Neuronal stem cell (in vitro differentiated cells): Measurements from ENCODE around the gene PACSIN3.

Experiments used
- DNase-seq: peaks from one replicate; pipeline ENCODE4 v3.0.0-alpha.2; 2013; ENCODE audit warnings: low spot score
- H2AFZ ChIP-seq: one replicate; pipeline ENCODE4 v1.6.1; 2013; ENCODE audit warnings: mild to moderate bottlenecking, low read length, inconsistent platforms
- H2AK5ac ChIP-seq: 2 replicates; pipeline ENCODE4 v1.6.1; 2013; ENCODE audit warnings: low read depth, mild to moderate bottlenecking, inconsistent platforms, low read length, moderate library complexity, mixed read lengths
- H2BK120ac ChIP-seq: 2 replicates; pipeline ENCODE4 v1.6.1; 2013; ENCODE audit warnings: low read depth, mild to moderate bottlenecking, inconsistent platforms, low read length, moderate library complexity, mixed read lengths
- H2BK12ac ChIP-seq: one replicate; pipeline ENCODE4 v1.6.1; 2013; ENCODE audit warnings: low read length, inconsistent platforms
- H2BK15ac ChIP-seq: 2 replicates; pipeline ENCODE4 v1.6.1; 2013; ENCODE audit warnings: mild to moderate bottlenecking, low read length, inconsistent platforms, mixed read lengths
- H2BK5ac ChIP-seq: one replicate; pipeline ENCODE4 v1.6.1; 2013; ENCODE audit warnings: inconsistent platforms, mild to moderate bottlenecking, low read length, moderate library complexity
- H3K14ac ChIP-seq: one replicate; pipeline ENCODE4 v1.6.1; 2013; ENCODE audit warnings: low read length, inconsistent platforms
- H3K18ac ChIP-seq: 2 replicates; pipeline ENCODE4 v1.6.1; 2013; ENCODE audit warnings: low read length, inconsistent platforms
- H3K23ac ChIP-seq: 2 replicates; pipeline ENCODE4 v1.6.1; 2013; ENCODE audit warnings: low read depth, mild to moderate bottlenecking, mixed read lengths, low read length, inconsistent platforms; ENCODE audit not compliant: poor library complexity
- H3K27ac ChIP-seq: replicated peaks from 3 replicates; pipeline ENCODE4 v1.5.1; 2013; ENCODE audit warnings: low read length, inconsistent platforms
- H3K27me3 ChIP-seq, 3 experiments: 2 replicates each; pipeline ENCODE4 v1.6.1; 2013; ENCODE audit warnings: low read length in 3 of 3, mild to moderate bottlenecking in 2 of 3, inconsistent platforms in 1 of 3, low read depth in 1 of 3, mixed read lengths in 1 of 3, moderate library complexity in 1 of 3; ENCODE audit not compliant: control insufficient read depth in 3 of 3, insufficient read depth in 3 of 3
- H3K36me3 ChIP-seq, 2 donors: replicated peaks in 1 of 2; 2 replicates each; pipeline ENCODE4 v1.6.1; 2013; ENCODE audit warnings: low read length in 2 of 2; ENCODE audit not compliant: control insufficient read depth in 2 of 2, insufficient read depth in 2 of 2
- H3K4ac ChIP-seq: 2 replicates; pipeline ENCODE4 v1.6.1; 2013; ENCODE audit warnings: inconsistent platforms, mild to moderate bottlenecking, low read length, moderate library complexity
- H3K4me1 ChIP-seq, 2 donors: 1 replicate in 1 of 2; 2 replicates in 1 of 2; pipeline ENCODE4 v1.6.1; 2013; ENCODE audit warnings: low read length in 2 of 2, low read depth in 1 of 2; ENCODE audit not compliant: control insufficient read depth in 2 of 2, insufficient read depth in 1 of 2
- H3K4me2 ChIP-seq: one replicate; pipeline ENCODE4 v1.6.1; 2013; ENCODE audit warnings: mild to moderate bottlenecking, low read length, inconsistent platforms; ENCODE audit not compliant: insufficient read depth, poor library complexity, severe bottlenecking
- H3K4me3 ChIP-seq, 2 donors: 2 replicates each; pipeline ENCODE4 v1.5.1; 2013; ENCODE audit warnings: low read length in 2 of 2, mild to moderate bottlenecking in 2 of 2, inconsistent platforms in 1 of 2, moderate library complexity in 1 of 2
- H3K79me1 ChIP-seq: one replicate; pipeline ENCODE4 v1.6.1; 2013; ENCODE audit warnings: low read depth, mild to moderate bottlenecking, inconsistent platforms, low read length, moderate library complexity
- H3K9ac ChIP-seq: one replicate; pipeline ENCODE4 v1.6.1; 2013; ENCODE audit warnings: mild to moderate bottlenecking, low read depth, low read length, inconsistent platforms; ENCODE audit not compliant: poor library complexity
- H3K9me3 ChIP-seq, 2 donors: replicated peaks in 1 of 2; 2 replicates each; pipeline versions ENCODE3 to v1.6.1; 2013; ENCODE audit warnings: low read length in 2 of 2, mild to moderate bottlenecking in 2 of 2, inconsistent platforms in 1 of 2, low read depth in 1 of 2, mixed read lengths in 1 of 2, moderate library complexity in 1 of 2; ENCODE audit not compliant: control insufficient read depth in 2 of 2, insufficient read depth in 1 of 2
- H4K8ac ChIP-seq: one replicate; pipeline ENCODE4 v1.6.1; 2013; ENCODE audit warnings: low read depth, mild to moderate bottlenecking, inconsistent platforms, low read length, moderate library complexity
- H4K91ac ChIP-seq: one replicate; pipeline ENCODE4 v1.6.1; 2013; ENCODE audit warnings: low read length, low read depth, mild to moderate bottlenecking, inconsistent platforms; ENCODE audit not compliant: poor library complexity
- WGBS, 2 donors: extraction: QIAGEN DNeasy Blood & Tissue Kit; methylation state at CpG; one replicate each; pipeline ENCODE4 v1.1.7; 2013; ENCODE audit warnings: missing lambda C conversion rate in 2 of 2, mixed read lengths in 1 of 2; ENCODE audit not compliant: insufficient read length in 2 of 2, insufficient replicate concordance in 1 of 2; ENCODE audit errors: extremely low coverage in 2 of 2; 5-methylcytosine and 5-hydroxymethylcytosine counted together

PACSIN3 gene

DNA sequence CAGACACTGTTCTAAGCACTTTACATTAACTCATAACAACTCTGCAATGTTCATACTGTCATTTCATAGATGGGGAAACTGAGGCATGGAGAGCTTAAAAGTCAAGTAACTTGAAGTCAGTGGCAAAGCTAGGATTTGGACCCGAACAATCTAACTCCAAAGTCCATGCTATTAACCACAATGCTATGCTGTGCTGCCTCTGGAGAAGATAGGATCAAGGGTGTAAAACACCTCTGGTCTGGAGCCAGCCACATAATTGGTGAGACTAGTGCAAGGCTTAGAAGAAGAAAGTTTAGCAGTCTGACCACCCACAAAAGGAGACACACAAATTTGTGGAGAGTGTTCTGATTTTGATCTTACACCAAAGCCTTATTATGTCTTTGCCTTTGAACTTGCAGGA lies 53.3 kb downstream of the PACSIN3 start:
- Histone ChIP-seq H2BK15ac (no peak overlapping the region), H3K23ac (no peak overlapping the region), H3K79me1 (no peaks in the 10 kb centered on the region), H3K18ac (no peak overlapping the region), H2BK120ac (no peak overlapping the region), H3K36me3 (peaks cover 0 to 8% of the 10 kb centered on the region in 2 donors), H3K4me3 (no peak overlapping the region), H3K9me3 (peaks cover 0 to 2% of the 10 kb centered on the region in 2 donors), H2AK5ac (no peak overlapping the region), H3K27ac (no peak overlapping the region), H2BK12ac (no peak overlapping the region), H3K27me3 (no peaks in the 10 kb centered on the region), H3K4me1 (peaks cover 9 to 13% of the 10 kb centered on the region in 2 donors), H4K91ac (no peak overlapping the region), H4K8ac (no peak overlapping the region), H2BK5ac (no peak overlapping the region), H2AFZ (no peak overlapping the region), H3K14ac (no peak overlapping the region), H3K4ac (no peak overlapping the region), H3K9ac (no peak overlapping the region), H3K4me2 (no peak overlapping the region)
- no peak for DNase-seq
- WGBS, 2 donors, result no CpG with 5 or more reads among the region's 1 CpG

DNA sequence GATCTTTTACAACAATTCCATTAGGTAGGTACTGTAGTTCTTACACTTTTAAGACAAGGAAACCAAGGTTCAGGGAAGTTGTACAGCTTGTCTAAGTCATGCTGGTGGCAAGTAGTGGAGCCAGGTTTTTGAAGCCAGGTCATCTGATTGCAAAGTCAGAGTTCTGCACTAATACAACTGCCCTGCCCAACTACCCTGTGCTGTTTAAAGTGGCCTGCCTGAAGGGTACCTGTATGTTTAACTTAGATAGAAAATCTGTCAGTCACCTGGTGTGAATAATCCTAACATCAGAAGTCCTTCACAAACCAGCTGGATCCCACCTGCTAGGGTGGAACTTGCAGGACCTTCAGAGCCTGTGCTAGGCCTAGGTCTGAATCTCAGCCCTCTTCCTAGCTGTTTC lies 53.7 kb downstream of the PACSIN3 start:
- no peak overlapping the region for H2AK5ac ChIP-seq
- peaks cover 0 to 3% of the 10 kb centered on the region in 2 donors for H3K36me3 ChIP-seq
- no peak overlapping the region for H2BK5ac ChIP-seq
- peaks cover 0 to 2% of the 10 kb centered on the region in 2 donors for H3K9me3 ChIP-seq
- no peak overlapping the region for H2BK15ac ChIP-seq
- no peak for DNase-seq
- no peak overlapping the region for H3K4me2 ChIP-seq
- no peak overlapping the region for H3K18ac ChIP-seq
- H3K4me1 ChIP-seq, result peaks cover 9 to 13% of the 10 kb centered on the region in 2 donors
- no peak overlapping the region for H3K4me3 ChIP-seq
- no peak overlapping the region for H4K8ac ChIP-seq
- no peak overlapping the region for H3K9ac ChIP-seq
- no peaks in the 10 kb centered on the region for H3K27me3 ChIP-seq
- no peak overlapping the region for H3K4ac ChIP-seq
- no peak overlapping the region for H2BK12ac ChIP-seq
- no peak overlapping the region for H2BK120ac ChIP-seq
- no peak overlapping the region for H3K23ac ChIP-seq
- no peak overlapping the region for H2AFZ ChIP-seq
- H3K79me1 ChIP-seq, result no peaks in the 10 kb centered on the region
- no peak overlapping the region for H4K91ac ChIP-seq
- H3K27ac ChIP-seq, result no peak overlapping the region
- H3K14ac ChIP-seq, result no peak overlapping the region

DNA sequence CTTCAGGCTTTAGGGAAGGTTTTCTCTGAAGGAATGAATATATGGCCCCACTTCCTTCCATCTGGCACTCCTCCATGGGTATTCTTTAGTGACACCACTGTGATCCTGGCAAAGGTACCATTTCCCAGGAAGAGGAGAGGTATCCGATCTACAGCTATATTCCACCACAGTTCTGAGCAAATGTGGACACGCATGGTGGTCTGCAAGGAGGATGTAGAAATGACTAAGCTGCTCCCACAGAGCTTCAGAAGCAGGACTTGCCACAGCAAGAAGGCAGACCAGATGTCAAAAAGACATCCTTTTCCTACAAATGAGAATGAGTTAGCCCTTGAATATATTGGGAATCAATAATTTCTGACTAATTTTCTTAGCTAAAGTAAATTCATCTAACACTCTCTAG lies 55.1 kb downstream of the PACSIN3 start:
- Histone ChIP-seq H3K4ac (no peak overlapping the region), H3K27ac (no peak overlapping the region), H3K27me3 (no peaks in the 10 kb centered on the region), H2AK5ac (no peak overlapping the region), H2BK5ac (no peak overlapping the region), H3K18ac (no peak overlapping the region), H4K8ac (no peak overlapping the region), H4K91ac (no peak overlapping the region), H3K9ac (no peak overlapping the region), H3K4me1 (peaks cover 9 to 13% of the 10 kb centered on the region in 2 donors), H3K4me3 (no peak overlapping the region), H3K36me3 (no peaks in the 10 kb centered on the region), H2BK15ac (no peak overlapping the region), H3K14ac (no peak overlapping the region), H2AFZ (no peak overlapping the region), H3K79me1 (no peaks in the 10 kb centered on the region), H2BK120ac (no peak overlapping the region), H3K4me2 (no peak overlapping the region), H3K9me3 (peaks cover 0 to 2% of the 10 kb centered on the region in 2 donors), H3K23ac (no peak overlapping the region), H2BK12ac (no peak overlapping the region)
- WGBS, 2 donors, result no CpG with 5 or more reads among the region's 2 CpGs
- no peak for DNase-seq

DNA sequence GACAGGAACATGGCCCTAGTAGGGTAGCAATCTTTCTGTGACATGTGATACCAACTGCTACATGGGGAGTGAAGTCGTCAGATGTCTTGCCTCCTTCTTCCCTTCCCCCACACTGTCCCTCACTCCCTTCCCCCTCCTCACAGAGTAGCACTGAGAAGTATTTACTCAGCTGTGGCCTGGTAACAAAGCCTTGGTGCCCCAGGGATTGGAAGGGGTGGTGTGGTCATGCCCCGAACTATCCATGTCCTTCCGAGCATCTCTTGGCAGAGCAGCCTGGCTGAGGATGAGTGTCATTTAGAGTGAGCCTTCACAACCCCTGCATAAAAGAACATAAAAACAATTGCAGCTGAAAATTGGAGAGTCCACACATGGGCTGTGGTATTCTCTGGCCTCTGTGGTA lies 55.7 kb downstream of the PACSIN3 start:
- Histone ChIP-seq H2AFZ (no peak overlapping the region), H3K27me3 (no peaks in the 10 kb centered on the region), H2BK15ac (no peak overlapping the region), H3K4me1 (peaks cover 9 to 13% of the 10 kb centered on the region in 2 donors), H3K9me3 (peaks cover 0 to 2% of the 10 kb centered on the region in 2 donors), H2AK5ac (no peak overlapping the region), H2BK12ac (no peak overlapping the region), H3K27ac (no peak overlapping the region), H3K14ac (no peak overlapping the region), H3K4ac (no peak overlapping the region), H3K4me2 (no peak overlapping the region), H4K91ac (no peak overlapping the region), H3K23ac (no peak overlapping the region), H3K79me1 (no peaks in the 10 kb centered on the region), H3K4me3 (no peak overlapping the region), H2BK5ac (no peak overlapping the region), H3K9ac (no peak overlapping the region), H3K36me3 (no peaks in the 10 kb centered on the region), H2BK120ac (no peak overlapping the region), H4K8ac (no peak overlapping the region), H3K18ac (peak overlapping the region; percentile 7)
- WGBS, 2 donors, result no CpG with 5 or more reads among the region's 3 CpGs
- no peak for DNase-seq
